Stimulated activated CD4-positive, alpha-beta T cell treated with anti-CD3 and anti-CD28 coated beads, Interleukin-4, amount 100 ng/mL, for 48 hours (primary cell): Measurements from ENCODE around the gene CLNK.
"Not testable (repeated sequence)": the region's sequence is repeated elsewhere in the genome, so short reads cannot be mapped to it uniquely, and the experiment has no call there.

Experiments
- DNase-seq, 2 donors: peaks; one replicate each; pipeline ENCODE4 v3.0.0-alpha.2; 2020; ENCODE audit warnings: low read depth in 2 of 2

Gene CLNK

DNA sequence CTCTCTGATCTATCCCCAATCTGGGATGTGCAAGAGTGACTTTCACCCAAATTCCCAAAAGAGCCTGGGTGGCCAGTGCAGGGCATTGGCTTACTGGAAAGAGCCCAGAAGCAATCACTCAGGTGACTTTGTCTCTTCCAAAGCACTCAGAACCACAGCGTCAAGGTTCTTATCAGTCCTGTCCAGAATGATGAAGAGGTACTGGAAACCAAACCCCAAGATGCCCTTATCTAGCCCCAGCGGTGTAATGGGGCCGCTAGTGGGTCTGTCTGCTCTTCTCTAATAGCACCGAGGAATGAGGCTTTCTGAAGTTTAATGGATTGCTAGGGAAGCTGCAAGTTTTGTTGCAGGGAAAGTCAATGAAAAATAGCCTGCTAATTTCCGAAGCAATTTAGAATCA, 21.6 kb downstream of the CLNK start:
- no peak for DNase-seq

DNA sequence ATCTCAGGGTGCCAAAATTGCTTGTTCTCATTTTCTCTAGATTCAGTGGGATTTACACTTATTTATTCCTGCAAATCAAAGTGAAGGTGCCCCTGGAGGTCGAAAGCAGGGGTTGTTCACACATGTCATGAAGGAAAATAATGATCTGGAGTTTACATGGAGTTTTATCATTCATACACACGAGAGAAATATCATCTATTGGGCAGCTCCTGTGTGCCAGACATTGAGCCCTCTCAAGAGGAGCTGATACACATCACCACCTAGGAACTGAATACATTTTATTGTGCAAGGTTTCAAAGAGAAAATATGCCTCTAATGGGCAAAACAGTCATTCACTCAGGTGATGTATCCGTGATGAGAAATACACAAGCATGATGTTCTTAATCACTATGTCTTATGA, 23.5 kb downstream of the CLNK start:
- DNase-seq = no peak

DNA sequence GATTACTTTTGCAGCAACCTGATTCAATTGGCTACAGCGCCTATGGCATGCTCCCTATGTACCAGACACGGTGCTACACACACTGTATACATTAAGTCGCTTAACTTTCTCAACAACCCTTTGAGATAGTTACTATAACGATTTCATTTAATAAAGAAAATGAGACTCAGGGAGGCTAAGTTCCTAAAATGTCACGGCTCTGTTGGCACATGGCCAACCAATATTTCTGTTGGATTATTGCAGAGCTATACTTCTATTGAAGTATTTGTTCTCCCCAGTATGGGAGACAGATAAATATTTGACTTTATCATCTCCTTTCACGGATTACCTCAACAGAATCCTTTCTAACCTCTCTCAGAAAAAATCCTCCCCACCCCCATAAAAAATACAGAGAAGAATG, 25.3 kb downstream of the CLNK start:
- DNase-seq = no peak

DNA sequence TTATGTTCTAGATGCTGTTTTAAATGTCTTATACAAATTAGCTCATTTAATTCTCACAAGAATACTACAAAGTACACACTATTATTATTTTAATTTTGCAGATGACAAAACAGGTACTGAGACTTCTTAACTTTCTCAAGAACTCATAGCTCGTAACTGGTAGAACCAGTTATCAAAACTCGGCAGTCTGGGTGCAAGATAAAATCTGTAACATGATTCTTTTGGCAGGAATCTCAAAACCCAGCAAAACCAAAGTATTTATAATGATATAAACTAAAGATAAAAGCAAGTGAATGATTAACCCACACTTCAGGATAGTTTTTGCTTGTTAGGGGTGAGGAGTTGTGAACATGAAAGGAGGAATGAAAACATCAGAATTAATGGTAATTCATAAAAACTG, 27.6 kb downstream of the CLNK start:
- no peak for DNase-seq

DNA sequence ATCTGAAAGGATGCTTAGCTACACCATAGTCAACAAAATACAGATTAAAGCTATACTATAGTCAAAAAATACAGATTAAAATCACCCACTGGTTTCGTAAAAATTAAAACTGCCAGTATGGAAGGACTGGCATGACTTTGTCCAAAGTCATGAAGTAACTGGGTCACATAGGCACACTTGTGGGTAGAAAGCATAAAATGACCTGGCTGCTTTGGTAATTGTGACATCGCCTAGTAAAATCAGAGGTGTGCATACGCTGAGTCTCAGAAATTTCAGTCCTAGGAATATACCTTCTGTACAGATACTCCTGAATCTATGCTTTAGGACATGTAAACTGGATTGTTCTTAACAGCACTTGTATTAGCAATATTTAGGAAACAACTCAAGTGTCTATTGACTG, 28.1 kb downstream of the CLNK start:
- DNase-seq = no peak

DNA sequence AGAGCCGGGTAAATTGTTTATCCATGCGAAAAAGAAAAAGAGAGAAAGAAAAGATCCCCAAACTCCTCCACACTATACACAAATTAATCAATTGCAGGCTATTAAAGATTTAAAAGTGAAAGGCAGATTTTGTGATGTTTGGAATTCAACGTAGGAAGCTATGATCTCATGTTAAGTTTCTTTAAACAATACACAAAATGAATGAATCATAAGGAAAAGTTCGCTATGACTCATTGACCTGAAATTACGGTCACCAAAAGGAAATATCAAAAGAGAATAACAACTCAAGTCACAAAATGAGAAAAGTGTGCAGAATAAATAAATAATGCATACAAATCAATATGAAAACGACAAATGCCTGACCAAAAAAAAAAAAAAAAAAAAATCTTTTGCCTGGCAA, 28.6 kb downstream of the CLNK start:
- no peak for DNase-seq

DNA sequence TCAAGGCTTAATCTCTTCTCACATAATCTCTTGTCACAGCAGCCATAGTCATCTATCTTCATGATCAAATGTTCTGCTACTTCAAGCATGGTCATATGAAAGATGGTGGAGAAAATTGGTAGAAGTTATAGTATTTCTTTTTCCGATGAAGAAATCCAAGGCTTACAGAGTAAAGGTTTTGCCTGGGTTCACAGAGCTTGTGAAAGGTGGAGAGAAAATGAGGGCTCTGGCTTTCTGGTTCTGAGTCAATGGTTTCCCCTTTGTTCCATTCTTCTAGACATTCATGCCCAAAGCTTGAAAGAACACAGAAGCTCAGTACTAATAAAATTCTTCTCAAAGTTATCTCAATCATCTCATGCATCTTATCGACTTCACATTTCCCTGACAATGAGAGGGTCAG, 36.1 kb downstream of the CLNK start:
- DNase-seq = no peak

DNA sequence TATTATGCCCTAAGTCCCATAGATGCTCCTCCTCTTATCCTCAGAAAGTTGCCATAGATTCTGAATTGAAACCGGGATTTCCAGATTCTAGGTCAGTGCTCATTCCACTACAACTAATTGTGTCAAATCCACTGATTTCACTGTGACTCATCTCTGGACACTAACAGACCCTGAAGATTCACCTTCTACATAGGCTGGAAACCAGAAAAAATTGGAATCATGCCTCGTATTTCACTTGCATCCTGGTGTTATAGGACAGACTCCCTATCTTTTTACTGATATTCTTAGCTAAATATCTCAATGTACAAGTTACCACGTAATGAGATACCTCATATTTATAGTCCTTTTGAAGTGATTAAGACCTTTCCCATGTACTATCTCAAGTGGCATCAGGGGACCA, 36.7 kb downstream of the CLNK start:
- DNase-seq = no peak

DNA sequence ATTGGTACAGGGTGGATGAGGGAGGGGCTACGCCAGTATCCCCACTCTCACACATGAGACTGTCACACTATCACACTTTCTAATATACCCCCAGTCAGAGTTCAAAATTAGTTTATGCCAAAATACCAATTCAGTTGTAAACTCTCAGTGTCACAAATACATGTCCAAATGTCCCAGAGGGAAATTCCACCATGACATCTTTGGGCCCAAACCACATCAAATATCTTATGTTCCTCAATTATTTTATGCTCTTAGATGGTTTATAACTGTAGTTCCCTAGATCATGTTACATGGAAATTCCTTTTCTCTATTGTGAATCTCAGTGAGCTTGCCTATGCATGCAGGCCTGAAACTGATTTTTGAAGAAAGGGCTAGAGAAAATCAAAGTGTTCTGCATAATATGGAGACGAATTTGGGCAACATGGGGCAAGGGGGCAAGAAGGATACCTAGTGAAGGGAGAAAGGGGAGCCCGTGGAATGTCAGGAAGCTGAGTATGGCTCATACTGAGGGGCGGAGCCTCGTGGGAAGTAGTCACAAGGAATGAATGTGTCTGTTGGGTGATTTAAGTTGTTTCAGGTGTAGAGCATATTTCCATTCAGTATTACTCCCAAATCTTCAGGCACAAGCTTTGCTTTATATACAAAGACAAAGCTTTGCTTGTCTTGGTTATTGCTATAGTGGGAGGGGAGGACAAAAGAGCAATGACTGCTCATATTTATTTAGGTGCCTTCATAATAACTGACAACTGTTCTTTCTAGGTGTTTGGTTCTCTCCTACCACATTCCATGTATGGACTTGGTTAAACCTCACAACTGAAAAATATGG, 40.8 kb downstream of the CLNK start:
- DNase-seq = no peak

DNA sequence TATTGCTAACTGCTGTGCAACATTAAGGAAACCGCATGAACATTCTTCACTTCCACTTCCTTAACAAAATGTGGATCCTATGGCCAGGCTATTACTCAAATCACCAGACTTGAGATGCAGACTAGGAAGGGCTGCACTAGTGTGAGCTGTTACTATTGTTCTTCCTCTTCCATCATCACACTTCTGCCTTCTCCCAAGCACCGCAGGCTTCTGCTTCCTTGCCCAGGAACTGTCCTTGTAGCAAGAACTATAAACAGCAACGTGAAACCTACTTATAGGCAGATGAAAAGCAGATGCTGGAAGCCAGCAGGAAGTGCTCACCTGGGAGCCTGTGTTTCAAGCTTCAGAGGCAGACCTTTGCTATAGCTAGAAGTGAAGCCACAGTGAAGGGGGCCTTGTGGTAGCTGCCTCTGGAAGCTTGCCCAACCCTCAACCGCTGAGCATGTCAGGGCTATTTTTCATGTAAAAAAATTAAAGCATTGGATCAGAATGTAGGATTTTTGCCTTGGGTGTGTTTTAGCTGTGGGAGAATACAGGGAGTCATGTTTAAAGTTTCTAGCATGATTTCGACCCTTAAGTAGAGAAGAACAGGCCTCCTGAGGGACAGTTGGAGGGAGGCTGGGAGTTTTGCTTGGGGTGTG, 43.9 kb downstream of the CLNK start:
- no peak for DNase-seq

DNA sequence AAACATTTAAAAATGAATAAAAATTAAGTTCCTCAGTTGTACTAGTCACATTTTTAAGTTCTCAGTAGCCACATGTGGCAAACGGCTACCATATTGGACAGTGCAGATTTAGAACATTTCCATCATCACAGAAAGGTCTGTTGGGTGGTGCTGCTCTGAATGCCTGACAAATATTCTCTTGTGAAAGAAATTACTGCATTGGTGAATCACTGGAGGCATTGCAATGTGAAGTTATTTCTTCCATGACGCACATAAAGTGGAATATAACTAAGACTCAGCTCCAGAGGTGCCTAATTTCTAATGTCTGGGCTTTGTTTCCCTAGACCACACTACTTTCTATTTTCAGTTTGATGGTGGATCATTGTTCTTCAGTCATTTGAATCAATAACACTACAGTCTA, 44.9 kb downstream of the CLNK start:
- DNase-seq = no peak

DNA sequence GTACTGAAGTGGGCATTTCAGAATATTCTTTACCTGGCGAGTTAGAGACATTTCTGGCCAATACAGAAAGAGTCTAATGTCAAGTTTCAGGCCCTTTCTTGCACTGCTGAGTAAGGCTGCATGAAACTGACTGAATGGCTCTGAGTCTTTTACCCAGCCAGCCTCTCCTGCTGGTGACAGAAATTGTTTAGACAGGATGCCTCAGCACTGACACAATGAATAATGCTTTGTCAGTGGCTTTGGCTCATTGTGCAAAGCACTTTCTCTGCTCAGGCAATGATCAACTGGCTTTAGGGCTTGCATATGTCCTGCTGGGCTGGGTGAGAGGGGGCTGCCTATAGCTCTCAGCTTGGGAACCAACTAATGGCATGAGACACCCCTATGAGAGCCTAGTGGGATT, 45.5 kb downstream of the CLNK start:
- DNase-seq = no peak

DNA sequence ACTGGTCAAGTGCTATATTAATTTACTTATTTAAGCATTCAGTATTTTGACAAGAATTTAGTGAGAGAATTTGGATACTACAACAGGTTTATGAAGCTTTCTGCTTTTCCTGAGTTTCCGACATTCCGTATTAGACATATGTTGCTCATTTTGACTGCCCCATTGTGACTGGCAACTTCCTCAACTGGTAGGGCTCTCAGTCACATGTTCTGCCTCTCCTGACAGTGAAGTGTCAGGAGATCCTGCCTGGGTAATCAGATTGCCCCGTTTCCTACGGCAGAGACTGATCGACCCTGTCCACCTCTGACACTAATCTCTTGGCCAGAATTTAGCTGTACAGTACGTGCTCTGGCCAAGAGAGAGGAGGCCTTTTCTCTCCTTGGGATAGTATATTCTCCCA, 49.5 kb downstream of the CLNK start:
- DNase-seq = no peak

DNA sequence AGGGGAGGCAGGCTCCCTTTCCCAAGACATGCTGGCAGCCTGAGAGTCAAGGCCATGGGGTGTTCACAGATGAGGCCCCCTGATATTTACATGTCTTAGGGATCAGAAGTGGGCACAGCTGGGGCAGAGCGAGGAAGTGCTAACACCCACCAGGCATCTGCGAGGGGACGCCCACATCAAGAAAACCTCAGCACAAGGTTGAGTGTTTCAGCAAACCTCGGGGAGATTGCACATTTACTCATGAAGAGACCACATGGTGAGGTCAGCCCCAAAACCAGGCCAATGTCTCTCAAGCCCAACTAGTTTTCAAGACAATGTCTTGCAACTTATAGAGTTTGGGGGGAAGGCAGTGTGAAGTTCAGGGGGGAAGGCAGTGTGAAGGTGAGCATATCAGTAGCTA, 55.2 kb downstream of the CLNK start:
- DNase-seq = no peak

DNA sequence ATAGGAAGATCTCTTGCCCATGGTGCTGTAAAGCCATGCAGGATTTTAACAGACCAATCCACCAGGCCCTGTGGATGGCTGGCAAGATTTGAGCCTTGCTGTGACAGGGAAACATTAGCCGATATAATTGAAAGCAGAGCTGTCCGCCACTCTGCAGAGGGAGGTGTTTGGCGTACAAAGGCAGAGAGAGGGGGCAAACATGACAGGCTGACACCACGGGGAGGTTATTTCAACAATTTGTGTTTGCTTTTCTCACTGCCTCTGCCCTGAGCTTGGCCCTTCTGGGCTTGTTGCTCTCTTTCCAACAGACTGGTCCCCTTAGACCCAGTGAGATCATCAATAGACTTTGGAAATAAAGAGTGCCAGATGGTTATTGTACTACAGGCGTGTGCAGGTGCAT, 59.4 kb downstream of the CLNK start:
- no peak for DNase-seq

DNA sequence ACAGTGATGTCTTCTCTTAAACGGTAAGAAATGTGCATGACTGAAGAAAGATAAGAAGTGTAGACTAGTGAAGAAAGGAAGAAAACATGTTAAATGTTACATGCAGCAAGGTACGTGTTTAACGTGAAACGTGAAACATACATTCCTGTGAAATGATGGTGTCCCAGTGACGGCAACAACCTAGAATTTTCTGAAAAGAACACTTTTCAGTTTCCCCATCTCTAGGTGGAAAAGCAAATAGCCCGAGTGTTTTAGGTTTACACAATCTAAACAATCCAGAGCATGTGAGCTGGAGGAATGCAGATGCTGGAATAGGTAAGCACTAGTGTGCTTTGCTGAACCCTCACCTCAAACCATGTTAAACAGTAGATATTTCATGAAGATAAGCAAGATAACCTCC, 60.7 kb downstream of the CLNK start:
- no peak for DNase-seq

DNA sequence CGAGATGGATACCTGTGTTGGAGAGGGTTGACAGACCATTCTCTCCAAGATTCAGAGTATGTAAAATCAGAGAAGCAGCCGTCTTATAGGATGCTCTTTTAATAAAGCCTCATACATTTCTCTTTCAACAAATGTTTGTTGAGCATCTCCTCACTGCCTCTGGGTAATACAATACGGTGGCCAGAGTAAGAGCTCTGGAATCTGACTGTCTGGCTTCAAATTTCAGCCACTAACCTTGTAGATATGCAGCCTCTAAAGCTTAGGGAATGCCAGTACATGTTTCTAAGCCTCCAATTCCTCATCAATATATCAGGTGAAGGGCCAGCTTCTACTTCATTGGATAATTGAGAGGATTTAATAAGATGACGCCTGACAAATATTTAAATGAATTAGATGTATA, 61.3 kb downstream of the CLNK start:
- DNase-seq = no peak

DNA sequence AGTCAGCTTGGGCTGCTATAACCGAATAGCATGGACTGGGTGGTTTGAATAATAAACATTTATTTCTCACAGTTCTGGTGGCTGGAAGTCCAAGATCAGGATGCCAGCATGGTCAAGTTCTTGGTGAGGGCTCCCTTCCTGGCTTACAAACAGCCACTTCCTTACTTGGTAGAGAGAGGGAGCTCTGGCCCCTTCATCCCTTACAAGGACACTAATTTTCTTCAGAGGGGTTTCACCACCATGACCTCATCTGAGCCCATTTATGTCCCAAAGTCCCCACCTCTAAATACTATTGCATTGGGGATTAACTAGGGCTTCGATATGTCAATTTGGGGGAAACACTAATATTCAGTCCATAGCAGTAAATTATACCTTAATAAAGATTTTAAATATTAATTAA, 61.8 kb downstream of the CLNK start:
- no peak for DNase-seq

DNA sequence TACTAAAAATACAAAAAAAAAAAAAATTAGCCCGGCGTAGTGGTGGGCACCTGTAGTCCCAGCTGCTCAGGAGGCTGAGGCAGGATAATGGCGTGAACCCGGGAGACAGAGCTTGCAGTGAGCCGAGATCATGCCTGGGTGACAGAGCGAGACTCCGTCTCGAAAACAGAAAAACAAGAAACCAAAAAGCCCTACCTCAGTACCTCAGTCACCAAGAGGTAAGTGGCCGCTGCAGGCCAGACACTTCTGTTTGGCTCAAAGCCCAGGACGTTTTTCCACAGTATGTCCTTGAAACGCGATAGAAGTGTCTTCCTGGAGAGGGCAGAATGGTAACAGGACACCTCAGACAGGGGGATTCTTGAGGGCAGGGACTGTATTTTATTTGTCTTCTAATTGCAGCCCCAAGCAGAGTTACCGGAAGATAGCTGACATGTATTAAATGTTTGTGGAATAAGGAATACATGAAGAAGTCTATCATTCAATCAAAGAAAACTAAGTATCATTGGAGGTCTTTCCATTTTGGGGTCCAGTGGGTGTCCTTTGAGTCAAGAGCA, 63.6 kb downstream of the CLNK start:
- no peak for DNase-seq

DNA sequence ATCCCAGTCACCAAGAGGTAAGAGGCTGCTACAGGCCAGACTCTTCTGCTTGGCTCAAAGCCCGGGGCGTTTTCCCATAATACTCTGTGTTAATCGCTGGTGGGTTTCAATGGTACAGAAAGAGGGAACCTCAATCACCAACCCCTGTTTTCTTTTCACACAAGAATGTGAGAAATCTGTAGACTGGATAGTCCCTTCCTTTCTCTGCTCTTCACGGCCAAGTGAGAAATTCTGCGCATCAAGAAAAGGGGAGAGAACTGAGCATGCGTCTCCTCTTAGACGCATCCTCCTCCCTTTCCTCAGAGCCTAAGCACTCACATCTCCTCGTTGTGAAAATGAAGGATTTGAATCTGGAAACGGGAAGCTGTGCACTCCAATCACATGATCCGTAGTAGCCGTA, 64.7 kb downstream of the CLNK start:
- no peak for DNase-seq

DNA sequence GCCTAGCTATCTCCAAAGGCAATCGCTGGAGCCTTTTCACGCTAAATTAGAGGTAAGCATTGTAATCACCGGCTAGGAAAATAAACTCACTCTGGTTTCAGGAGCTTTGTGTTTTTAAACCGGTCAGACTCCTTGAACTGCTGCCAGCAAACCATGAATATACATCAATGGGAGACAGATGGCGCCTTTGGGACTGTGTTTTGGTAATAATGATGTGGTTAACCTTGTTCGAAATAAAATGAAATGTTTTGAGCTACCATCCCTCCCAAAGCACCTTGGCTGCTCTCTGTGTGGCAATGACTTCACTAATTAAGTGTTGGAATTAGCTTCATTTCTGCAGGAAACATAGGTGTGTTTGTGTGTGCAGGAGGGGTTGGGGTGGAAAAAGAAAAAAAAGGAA, 65.3 kb downstream of the CLNK start:
- no peak for DNase-seq

DNA sequence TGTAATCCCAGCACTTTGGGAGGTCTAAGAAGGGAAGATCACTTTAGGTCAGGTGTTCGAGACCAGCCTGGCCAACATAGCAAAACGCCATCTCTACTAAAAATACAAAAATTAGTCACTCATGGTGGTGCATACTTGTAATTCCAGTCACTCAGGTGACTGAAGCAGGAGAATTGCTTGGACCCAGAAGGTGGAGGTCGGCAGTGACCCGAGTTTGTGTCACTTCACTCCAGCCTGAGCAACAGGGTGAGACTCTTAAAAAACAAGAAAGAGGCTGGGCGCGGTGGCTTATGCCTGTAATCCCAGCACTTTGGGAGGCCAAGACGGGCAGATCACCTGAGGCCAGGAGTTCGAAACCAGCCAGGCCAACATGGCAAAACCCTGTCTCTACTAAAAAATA, 69.6 kb downstream of the CLNK start:
- not testable (repeated sequence) for DNase-seq

DNA sequence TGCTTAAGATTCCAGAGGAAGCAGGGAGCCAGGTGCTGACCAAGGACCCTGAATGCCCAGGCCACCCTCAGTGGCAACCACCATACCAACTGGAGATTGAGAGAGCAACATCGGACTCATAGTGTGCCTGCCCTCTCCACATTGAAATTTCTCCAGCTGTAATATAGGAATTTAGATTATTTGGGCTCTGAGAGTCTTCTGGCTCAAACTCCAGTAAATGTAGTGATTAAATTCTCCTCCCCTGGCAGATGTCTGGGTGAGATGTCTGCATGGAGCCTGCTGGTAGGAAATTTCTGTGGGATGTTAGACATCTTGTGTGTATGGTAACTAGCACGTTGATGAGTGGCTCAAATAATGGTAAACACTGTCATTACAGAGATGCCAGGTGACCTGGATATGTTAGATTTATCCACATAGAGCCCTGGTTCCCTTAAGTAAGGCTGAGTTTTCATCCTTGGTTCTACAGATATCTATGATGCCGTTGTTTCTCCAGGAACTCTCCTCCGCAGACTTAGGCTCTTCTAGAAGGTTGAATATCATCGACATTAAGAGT, 70.6 kb downstream of the CLNK start:
- no peak for DNase-seq
